C4-2B (cell line): ENCODE data around the gene TMEM163.

Source experiments
- ZFX ChIP-seq: fragments of 450-650 bp; IDR thresholded peaks from 2 replicates; pipeline ENCODE4 v1.6.1; 2017
- TF ChIP-seq, protein P1 (sequence below): fragments of 450-650 bp; conservative IDR thresholded peaks from 2 replicates; pipeline ENCODE4 v1.5.1; 2017; ENCODE audit warnings: mild to moderate bottlenecking

DNA sequence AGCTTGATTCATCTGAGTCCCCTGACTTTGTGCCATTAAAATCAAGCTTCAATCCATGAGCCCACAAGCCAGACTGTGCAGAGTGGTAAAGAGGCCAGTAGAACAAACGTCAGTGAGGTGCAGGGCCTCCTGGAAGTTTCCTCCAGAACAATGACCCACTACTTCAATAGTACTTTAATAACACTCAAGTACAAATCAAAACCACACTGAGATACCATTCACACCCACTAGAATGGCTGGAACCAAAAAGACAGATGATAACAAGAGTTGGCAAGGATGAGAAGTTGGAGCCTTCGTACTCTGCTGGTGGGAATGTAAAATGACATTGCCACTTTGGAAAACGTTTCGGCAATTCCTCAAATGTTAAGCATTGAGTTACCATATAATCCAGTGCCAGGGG, 181.1 kb downstream of the TMEM163 start:
- TF ChIP-seq, protein P1, sequence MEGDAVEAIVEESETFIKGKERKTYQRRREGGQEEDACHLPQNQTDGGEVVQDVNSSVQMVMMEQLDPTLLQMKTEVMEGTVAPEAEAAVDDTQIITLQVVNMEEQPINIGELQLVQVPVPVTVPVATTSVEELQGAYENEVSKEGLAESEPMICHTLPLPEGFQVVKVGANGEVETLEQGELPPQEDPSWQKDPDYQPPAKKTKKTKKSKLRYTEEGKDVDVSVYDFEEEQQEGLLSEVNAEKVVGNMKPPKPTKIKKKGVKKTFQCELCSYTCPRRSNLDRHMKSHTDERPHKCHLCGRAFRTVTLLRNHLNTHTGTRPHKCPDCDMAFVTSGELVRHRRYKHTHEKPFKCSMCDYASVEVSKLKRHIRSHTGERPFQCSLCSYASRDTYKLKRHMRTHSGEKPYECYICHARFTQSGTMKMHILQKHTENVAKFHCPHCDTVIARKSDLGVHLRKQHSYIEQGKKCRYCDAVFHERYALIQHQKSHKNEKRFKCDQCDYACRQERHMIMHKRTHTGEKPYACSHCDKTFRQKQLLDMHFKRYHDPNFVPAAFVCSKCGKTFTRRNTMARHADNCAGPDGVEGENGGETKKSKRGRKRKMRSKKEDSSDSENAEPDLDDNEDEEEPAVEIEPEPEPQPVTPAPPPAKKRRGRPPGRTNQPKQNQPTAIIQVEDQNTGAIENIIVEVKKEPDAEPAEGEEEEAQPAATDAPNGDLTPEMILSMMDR: no peak
- no peak for TF ChIP-seq ZFX
